Right renal cortex interstitium (tissue), 3 donors: ENCODE measurements around the gene GNG4. TPM values are rescaled to one million over a fixed set of nuclear protein-coding genes. Genes with fewer than 3 reads are reported as not detected.
"Not testable (repeated sequence)": the region's sequence is repeated elsewhere in the genome, so short reads cannot be mapped to it uniquely, and the experiment has no call there.

ENCODE experiments used
- DNase-seq, 3 donors: peaks; one replicate each; pipeline ENCODE4 v3.0.0-alpha.2; 2013; ENCODE audit warnings: low read depth in 3 of 3, low spot score in 2 of 3
- polyA plus RNA-seq, 3 donors: library from polyadenylated mRNA; unstranded; fragments of 120-200 nt; gene quantifications; one replicate each; pipeline ENCODE4 v1.2.1, GENCODE V29; 2013; ENCODE audit not compliant: insufficient read length in 3 of 3

Gene GNG4
- polyA plus RNA-seq, 3 donors, result 2.9 to 3.7 (median 3.4) TPM

DNA sequence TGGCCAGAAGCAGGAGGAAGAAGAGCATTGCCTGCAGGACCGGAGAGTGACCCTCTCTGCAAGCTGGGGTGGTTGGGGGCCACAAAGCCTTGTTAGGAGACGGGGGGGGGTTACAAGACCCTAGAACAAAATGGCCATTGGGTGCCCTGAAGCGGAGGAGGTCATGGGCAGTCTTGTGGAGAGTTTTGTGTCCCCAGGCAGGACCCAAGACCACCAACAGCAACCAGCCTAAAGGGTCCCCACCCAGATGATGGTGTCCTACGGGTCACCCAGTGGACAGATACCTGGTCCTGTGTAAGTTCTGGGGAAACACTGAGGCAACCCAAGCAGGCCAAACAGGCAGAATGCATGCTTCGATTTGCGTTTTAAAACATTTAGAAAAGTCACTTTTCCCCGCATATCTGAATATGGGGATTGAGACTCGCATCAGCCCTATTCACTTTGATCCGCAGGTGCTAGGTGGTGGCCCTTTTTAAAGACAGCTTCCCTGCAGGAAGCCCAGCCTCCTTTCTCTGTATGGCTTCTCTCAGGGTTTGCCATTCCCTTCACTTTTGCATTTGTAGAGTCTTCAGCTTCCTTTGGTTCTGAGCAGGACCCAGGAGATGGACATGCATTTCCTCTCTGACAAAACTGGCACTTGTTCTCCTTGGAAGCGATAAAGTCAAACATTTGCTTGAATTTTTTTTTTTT lies 21.1 kb downstream of the GNG4 start:
- DNase-seq, result no peak

DNA sequence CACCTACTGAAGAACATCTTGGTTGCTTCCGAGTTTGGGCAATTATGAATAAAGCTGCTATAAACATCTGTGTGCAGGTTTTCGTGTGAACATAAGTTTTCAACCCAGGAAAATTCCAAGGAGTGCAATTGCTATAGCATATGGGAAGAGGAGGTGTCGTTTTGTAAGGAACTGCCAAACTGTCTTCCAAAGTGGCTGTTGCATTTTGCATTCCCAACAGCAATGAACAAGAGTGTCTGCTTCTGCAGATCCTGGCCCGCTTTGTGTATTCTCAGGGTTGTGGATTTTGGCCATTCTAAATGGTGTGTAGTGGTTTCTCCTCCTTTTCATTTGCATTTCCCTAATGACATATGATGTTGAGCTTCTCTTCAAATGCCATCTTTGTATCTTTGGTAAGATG lies 23.8 kb downstream of the GNG4 start:
- no peak for DNase-seq

DNA sequence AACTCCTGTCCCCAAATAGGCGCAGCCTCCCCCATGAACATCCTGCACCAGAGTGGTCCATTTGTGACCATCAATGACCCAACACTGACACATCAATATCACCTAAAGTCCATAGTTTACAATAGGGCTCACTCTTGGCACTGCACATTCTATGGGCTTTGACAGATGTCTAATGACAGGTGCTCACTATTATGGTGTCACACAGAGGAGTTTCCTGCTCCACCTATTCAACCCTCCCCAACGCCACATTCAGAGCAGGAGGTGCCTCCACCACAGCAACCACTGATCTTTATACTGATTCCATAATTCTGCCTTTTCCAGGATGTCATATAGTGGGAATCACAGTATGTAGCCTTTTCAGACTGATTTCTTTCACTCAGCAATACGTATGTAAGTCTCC lies 24.2 kb downstream of the GNG4 start:
- no peak for DNase-seq

DNA sequence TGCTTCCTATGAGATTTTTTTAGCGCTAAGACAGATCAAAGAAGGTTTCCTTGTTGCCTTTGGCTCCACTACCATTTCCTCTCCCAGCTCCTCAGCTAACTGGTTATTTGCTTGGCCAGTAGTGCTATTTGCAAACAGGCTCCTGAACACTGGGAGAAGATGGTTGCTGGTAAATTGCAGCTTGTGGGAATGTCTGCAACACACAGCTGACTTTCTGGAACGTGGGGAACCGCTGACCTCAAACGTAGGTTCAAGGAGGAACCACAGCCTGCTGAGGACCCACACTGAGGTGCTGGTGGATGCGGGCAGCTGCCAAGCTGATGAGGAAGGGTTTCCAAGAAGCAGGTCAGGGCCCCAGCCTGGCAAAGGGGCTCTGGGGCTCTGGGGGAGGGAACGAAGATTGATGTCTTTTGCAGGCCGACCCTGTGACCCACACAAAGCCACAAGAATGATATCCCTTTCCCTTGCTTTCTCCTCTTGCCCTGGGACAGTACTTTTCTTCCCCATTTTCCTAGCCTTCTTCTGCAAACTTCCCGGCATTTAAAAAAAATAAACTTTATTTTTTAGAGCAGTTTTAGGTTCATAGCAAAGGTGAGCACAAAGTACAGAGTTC lies 24.8 kb downstream of the GNG4 start:
- no peak for DNase-seq

DNA sequence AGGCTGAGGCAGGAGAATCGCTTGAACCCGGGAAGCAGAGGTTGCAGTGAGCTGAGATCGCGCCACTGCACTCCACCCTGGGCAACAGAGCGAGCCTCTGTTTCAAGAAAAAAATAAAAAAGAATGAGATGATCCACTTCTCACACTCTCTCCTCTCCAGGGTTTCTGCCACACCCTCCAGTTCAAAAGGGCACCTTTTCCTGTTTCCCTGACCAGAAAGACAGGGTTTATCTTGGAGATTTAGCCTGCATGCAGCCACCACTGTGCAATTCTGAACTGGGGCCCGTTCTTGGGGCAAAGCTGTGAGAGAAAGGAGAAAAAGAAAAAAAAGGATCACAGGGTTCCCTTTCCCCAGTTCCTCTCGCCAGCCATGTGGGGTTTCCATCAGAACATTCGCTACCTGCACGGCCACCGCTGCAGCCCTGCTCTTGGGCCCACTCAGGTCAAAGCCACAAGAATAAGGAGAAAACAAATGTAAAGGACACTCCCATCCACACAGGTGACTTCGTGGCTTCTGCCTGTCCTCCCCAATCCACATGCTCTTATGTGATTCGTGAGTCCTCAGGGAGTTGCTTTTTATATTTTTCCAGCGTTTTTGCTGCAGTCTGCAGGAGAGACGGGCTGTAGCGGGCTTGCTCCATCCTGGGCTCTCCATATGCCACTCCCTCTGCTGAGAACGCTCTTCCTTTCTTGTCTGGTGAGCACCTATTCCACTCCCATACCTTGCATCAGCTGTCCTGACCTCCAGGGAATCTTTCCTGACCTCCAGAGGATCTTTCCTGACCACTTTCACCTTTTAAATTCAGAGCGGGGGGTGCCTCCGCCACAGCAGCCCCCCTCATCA lies 26.4 kb downstream of the GNG4 start:
- DNase-seq, result no peak

DNA sequence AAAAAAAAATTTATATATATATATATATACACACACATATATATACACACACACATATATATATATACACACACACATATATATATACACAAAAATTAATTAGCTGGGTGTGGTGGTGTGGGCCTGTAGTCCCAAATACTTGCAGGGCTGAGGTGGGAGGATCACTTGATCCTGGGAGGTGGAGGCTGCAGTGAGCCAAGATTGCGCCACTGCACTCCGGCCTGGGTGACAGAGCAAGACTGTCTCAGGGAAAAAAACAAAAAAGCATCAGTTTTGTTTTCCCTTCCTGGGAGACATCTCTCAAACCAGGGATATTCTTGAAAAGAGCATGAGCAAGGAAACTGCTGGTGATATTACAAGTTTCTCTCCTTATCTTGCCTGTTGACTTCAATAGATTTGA lies 30.4 kb downstream of the GNG4 start:
- not testable (repeated sequence) for DNase-seq

DNA sequence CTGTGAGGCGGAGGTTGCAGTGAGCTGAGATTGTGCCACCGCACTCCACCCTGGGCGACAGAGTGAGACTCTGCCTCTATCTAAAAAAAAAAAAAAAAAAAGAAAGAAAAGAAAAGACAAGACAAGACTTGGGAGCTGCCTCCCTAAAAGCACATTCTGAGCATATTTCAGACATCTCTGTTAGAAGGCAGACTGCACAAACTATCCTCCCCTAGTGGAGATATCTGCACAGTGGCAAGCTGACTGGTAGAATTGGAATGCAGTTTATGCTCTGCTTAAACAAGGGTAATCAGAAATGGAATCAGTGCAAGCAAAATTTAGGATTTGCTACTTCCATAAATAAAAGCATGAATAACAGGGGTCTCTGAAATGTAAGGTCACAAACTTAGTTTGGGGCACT lies 31.8 kb downstream of the GNG4 start:
- DNase-seq, result no peak

DNA sequence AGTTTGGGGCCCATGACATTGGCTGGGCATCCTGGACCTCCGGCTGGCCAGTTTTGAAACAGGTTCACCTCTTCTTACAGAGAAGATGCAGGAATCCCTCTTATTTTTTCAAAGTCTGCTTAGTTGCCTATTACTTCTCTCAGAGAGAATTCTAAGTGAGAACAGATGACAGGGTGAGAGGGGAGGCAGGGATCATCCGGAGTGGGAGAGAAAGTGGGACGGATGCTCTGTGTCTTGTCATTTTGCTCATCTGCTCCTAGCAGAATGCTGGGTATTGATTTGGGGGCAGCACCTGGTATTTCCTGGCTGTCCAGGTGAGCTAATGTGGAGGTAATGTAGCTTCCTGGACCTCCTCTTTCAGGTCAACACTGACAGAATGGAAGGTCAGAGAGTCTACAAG lies 32.4 kb downstream of the GNG4 start:
- no peak for DNase-seq

DNA sequence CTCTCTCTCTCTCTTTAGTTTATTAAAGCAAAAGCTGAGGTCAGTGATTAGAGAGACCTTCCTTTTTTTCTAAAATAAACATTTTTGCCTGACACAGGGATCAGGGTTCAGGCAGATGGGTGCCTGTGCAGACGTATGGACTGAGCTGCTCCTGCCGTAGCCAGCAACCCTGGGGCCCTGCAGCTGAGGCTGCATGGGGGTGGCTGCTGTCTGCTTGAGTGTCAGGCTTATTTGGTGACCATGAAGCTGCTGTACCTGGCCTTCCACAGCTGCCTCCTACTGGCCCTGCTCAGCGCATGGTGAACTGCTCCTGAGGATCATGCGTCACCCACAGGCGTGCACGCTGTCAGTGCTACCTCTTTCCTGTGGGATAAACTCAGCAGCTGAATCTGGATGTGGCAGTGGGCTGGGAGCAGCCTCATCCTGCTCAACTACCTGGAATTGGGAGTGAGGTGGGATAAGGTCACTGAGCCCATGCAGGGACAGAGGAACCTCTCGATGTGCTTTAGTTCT lies 35.1 kb downstream of the GNG4 start:
- DNase-seq, result no peak

DNA sequence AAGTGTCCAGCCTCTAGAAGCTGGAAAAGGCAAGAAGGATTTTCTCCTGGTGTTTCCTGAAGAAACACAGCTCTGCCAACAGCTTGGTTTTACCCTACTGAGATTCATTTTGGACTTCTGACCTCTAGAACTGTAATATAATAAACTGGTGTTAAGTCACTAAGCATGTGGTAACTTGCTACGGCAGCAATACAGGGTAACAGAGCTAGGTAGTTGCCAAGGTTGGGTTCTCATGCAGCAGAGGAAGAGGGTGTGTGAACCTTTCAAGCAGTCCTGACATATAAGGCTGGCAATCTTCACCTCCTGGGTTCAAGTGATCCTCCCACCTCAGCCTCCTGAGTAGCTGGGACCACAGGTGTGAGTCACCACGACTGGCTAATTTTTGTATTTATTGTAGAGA lies 36.0 kb downstream of the GNG4 start:
- DNase-seq, result no peak

DNA sequence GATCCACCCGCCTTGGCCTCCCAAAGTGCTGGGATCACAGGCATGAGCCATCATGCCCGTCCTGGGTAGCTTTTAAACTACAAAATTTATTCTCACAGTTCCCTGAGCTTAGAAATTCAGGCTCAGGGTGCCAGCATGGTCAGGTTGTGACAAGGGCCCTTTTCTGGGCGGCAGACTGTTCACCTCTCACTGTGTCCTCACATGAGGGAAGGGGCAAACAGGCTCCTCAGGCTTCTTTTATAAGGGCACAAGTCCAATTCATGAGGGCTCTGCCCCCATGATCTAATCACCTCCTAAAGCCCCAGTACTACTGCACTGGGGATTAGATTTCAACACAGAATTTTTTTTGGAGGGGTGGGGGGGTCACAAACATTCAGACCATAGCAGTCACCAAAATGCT lies 36.8 kb downstream of the GNG4 start:
- no peak for DNase-seq

DNA sequence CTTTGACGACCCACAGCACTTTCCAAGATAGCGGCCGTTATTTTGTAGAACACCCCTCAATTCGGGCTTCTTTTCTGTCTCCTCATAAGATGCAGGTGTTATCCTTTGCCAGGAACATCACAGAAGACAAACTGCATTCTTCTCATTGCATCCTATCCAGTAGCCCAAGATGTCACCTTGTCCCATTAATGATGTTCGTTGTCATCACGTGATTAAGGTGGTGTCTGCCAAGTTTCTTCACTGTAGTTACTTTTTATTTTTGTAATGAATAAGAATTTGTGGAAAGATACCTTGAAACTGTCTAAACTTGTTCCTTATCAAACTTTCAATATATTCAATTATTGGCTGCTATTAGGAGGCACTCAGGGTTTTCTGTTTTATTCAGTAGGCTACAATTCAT lies 39.4 kb downstream of the GNG4 start:
- DNase-seq, result no peak

DNA sequence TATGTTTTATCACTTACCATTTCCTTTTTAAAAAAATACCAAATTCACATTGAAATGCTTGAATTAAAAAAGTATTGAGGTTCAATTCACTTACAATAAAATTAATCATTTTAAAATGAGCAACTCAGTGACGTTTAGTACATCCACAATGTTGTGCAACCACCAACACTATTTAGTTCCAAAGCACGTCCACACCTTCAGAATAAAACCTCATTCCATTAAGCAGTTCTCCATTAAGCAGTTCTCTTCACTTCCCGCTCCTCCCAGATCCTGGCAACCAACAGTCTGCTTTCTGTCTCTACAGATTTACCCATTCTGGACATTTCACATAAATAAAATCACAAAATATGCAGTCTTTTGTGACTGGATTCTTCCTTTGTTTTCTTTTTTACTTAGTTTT lies 41.3 kb downstream of the GNG4 start:
- no peak for DNase-seq

DNA sequence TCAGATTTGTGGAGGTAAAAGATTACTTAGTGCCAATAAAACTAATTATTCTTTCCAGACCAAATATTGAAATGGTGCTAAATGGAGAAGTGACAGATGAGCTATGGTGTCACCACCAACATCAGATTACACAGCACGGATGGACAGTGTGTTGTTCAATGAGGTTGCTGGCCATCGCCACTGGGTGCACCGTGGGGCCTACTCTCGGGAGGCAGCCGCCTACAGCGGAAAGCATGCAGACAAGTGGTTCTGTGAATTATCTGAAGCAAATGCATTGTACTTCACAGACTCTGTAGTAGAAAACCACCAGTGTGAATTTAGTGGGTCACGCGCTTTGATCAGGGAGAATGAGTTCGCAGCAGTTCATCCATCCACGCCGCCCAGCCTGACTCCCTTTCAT lies 42.3 kb downstream of the GNG4 start:
- DNase-seq, result no peak

DNA sequence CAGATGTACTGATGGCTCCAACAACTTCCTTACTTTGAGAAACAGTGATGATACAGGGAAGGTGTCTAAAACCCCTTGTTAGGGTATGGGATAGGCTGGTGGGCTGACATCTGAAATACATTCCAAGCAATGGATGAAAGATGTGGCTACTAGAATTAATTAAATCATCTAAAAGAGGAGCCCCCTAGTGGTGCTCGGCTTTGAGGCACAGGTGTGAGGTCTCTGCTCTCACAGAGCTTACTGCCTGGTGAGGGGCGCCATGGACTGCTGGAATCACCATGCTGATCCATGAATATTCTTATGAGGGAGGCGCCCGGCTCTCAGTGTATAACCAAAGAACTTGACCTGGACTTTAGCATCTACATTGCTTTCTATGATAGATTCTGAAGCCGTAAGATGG lies 48.5 kb downstream of the GNG4 start:
- DNase-seq, result no peak

DNA sequence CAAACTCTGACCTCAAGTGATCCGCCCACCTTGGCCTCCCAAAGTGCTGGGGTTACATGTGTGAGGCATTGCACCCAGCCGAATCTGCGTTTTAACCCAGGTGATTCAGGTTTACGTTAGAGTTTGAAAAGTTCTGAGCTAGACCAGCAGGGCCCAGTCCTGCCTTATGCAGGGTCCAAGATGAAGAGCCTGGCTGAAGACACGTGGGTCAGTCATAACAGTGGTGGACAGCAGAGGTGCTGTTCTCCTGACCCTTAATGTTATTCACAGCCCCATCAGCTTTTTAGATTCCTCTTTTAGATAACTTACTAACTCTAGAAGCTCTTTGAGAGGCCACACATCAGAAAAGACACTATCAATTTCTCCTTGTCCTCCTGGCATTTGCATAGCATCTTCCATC lies 50.0 kb downstream of the GNG4 start:
- DNase-seq, result no peak

DNA sequence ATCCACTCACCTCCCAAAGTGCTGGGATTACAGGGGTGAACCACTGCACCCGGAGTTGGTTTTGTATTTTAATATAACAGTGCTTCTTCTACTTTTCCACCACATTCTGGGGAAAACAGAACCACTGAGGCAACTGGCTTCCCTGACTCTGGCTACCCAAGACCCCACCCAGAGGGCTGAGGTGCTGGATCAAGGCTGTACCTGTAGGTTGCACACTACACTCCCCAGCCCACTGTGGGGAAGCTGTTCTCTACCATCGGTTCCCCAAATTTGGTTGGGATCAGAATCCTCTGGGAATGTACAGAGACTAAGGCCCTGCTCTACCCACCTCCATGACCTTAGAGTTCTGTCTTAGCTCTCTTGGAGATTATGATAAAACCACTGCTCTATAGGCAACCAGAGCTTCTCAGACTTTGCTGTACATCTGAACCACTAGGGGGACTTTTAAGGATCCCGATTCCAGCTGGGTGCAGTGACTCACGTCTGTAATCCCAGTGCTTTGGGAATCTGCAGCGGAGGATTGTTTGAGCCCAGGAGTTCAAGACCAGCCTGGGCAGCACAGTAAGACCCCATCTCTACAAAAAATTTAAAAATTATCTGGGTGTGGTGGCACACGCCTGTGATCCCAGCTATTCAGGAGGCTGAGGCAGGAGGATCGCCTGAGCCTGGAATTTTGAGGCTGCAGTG lies 51.6 kb downstream of the GNG4 start:
- DNase-seq, result no peak

DNA sequence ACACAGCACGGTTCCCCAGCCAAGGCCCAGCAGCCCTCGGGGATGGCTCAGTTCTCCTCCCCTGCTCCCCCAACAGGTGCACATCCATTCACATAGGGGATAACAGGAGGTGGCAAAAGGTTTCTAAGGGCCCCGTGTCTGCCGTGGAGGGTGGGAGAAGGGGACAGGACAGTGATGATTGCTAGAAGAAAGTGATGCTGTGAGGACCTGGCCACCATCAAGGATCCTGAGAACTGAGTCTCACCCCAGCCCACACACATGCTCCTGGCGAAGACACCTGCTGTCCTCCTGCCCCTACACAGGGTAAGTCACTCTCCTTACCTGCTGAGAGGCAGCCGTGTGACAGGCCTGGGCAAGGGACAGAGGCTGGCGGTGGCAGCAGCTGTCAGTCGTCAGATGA lies 54.5 kb downstream of the GNG4 start:
- DNase-seq, result no peak

DNA sequence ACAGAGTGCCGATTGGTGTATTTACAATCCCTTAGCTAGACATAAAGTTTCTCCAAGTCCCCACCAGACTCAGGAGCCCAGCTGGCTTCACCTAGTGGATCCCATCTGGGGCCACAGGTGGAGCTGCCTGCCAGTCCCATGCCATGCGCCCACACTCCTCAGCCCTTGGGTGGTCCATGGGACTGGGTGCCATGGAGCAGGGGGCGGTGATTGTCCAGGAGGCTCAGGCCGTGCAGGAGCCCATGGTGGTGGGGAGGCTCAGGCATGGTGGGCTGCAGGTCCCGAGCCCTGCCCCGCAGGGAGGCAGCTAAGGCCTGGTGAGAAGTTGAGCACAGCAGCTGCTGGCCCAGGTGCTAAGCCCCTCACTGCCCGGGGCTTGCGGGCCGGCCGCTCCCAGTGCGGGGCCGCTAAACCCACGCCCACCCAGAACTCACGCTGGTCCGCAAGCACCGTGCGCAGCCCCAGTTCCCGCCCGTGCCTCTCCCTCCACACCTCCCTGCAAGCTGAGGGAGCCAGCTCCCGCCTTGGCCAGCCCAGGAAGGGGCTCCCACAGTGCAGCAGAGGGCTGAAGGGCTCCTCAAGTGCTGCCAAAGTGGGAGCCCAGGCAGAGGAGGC lies 55.2 kb downstream of the GNG4 start:
- DNase-seq, result not testable (repeated sequence)

DNA sequence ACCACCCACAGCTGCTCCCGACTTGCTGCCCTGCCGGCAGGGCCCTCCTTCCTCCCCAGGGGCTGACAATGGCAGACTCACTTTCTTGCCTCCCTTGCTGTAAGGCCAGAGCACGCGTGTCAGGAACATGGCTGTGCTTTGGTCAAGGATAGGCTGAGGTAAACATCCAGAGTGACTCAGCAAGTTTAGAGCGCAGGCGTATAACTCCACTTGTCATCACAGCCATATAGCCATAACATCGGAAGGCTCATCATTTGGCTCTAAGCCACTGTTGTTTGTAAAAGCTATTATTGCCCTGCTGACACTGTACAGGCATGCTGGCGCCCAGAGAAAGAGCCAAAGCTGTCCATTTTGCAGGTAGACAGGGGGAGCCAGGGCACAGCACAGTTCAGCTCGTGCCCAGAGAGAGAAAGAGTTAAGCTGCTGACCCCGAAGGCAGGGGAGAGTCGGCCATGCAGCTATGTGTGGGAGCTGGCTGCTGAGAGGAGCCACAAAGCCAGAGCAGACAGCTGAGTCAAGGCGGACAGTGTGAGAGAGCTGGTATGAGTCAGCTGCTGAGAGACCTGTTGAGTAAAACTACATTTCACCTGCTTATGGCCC lies 60.6 kb downstream of the GNG4 start:
- no peak for DNase-seq
